CD14-positive monocyte (primary cell): ENCODE results near the gene GUCY1A1. TPM values are rescaled to one million over a fixed set of nuclear protein-coding genes. Genes with fewer than 3 reads are reported as not detected.

Source experiments
- DNase-seq, 3 donors: peaks; one replicate each; pipeline ENCODE4 v3.0.0-alpha.2; 2011 to 2022
- H2AFZ ChIP-seq: 2 replicates; pipeline ENCODE4 v1.6.0; 2012; ENCODE audit warnings: mild to moderate bottlenecking, low read depth, low read length, inconsistent platforms; ENCODE audit not compliant: insufficient read depth, poor library complexity, severe bottlenecking
- H3K27ac ChIP-seq, 2 donors: 1 replicate in 1 of 2; 2 replicates in 1 of 2; pipeline ENCODE4 v1.5.1; 2012 to 2013; ENCODE audit warnings: low read length in 2 of 2, control low read depth in 1 of 2, inconsistent platforms in 1 of 2, low read depth in 1 of 2, mild to moderate bottlenecking in 1 of 2
- H3K27me3 ChIP-seq, 2 donors: one replicate each; pipeline versions ENCODE4 v1.6.0 to v1.6.1; 2011 to 2013; ENCODE audit warnings: low read length in 2 of 2; ENCODE audit not compliant: control insufficient read depth in 2 of 2, insufficient read depth in 2 of 2
- H3K36me3 ChIP-seq, 2 donors: replicated peaks in 1 of 2; 1 replicate in 1 of 2; 2 replicates in 1 of 2; pipeline versions ENCODE4 v1.5.1 to v1.6.1; 2012 to 2013; ENCODE audit warnings: low read length in 2 of 2, control low read depth in 1 of 2, inconsistent platforms in 1 of 2, mild to moderate bottlenecking in 1 of 2; ENCODE audit not compliant: insufficient read depth in 2 of 2, control insufficient read depth in 1 of 2
- H3K4me1 ChIP-seq, 2 donors: 1 replicate in 1 of 2; 2 replicates in 1 of 2; pipeline versions ENCODE4 v1.5.1 to v1.6.1; 2012 to 2013; ENCODE audit warnings: low read length in 2 of 2, control low read depth in 1 of 2, inconsistent platforms in 1 of 2, mild to moderate bottlenecking in 1 of 2, moderate library complexity in 1 of 2; ENCODE audit not compliant: insufficient read depth in 2 of 2, control insufficient read depth in 1 of 2
- H3K4me2 ChIP-seq: replicated peaks from 2 replicates; pipeline ENCODE3; 2012; ENCODE audit warnings: low read length, moderate library complexity, mild to moderate bottlenecking; ENCODE audit not compliant: poor library complexity, severe bottlenecking; ENCODE audit errors: extremely low read depth
- H3K4me3 ChIP-seq, 3 experiments: fragments of 200-600 bp in 1 of 3; sonication (generic) in 1 of 3; replicated peaks in 1 of 3; 1 replicate in 2 of 3; 2 replicates in 1 of 3; pipeline ENCODE4 v1.5.1; 2011 to 2013; ENCODE audit warnings: low read length in 3 of 3, mild to moderate bottlenecking in 3 of 3, control low read depth in 2 of 3, low read depth in 2 of 3, inconsistent platforms in 1 of 3, moderate library complexity in 1 of 3
- H3K79me2 ChIP-seq: 2 replicates; pipeline ENCODE4 v1.6.0; 2012; ENCODE audit warnings: mild to moderate bottlenecking, control low read depth, inconsistent platforms, low read length, moderate library complexity; ENCODE audit not compliant: insufficient read depth
- H3K9ac ChIP-seq: 2 replicates; pipeline ENCODE4 v1.6.0; 2017; ENCODE audit warnings: low read length, mild to moderate bottlenecking; ENCODE audit not compliant: insufficient read depth, poor library complexity, severe bottlenecking
- H3K9me3 ChIP-seq, 2 donors: replicated peaks in 1 of 2; 1 replicate in 1 of 2; 2 replicates in 1 of 2; pipeline versions ENCODE4 v1.5.1 to v1.6.1; 2012 to 2013; ENCODE audit warnings: low read length in 2 of 2, control low read depth in 1 of 2; ENCODE audit not compliant: control insufficient read depth in 1 of 2, insufficient read depth in 1 of 2
- H4K20me1 ChIP-seq: 2 replicates; pipeline ENCODE4 v1.6.0; 2012; ENCODE audit warnings: mild to moderate bottlenecking, low read length, control low read depth, moderate library complexity; ENCODE audit not compliant: insufficient read depth
- H3K27ac Mint-ChIP-seq, 7 donors: one replicate each; pipeline ENCODE4 v1.8.0; 2020; ENCODE audit warnings: mild to moderate bottlenecking in 7 of 7, mixed read lengths in 7 of 7, moderate library complexity in 6 of 7, inconsistent platforms in 2 of 7
- H3K27me3 Mint-ChIP-seq, 3 donors: one replicate each; pipeline ENCODE4 v1.8.0; 2021 to 2022; ENCODE audit warnings: low read depth in 3 of 3, mild to moderate bottlenecking in 3 of 3, mixed read lengths in 3 of 3, moderate library complexity in 3 of 3, inconsistent platforms in 1 of 3
- H3K36me3 Mint-ChIP-seq, 2 donors: one replicate each; pipeline ENCODE4 v1.8.0; 2020; ENCODE audit warnings: mixed read lengths in 2 of 2, inconsistent platforms in 1 of 2, mild to moderate bottlenecking in 1 of 2
- H3K4me1 Mint-ChIP-seq: one replicate; pipeline ENCODE4 v1.8.0; 2020; ENCODE audit warnings: mild to moderate bottlenecking, mixed read lengths
- H3K4me3 Mint-ChIP-seq, 2 donors: one replicate each; pipeline ENCODE4 v1.8.0; 2020; ENCODE audit warnings: mild to moderate bottlenecking in 2 of 2, mixed read lengths in 2 of 2, moderate library complexity in 1 of 2
- H3K9me3 Mint-ChIP-seq, 7 donors: one replicate each; pipeline ENCODE4 v1.8.0; 2020 to 2022; ENCODE audit warnings: mixed read lengths in 7 of 7, mild to moderate bottlenecking in 6 of 7, moderate library complexity in 6 of 7, inconsistent platforms in 2 of 7
- WGBS: methylation state at CpG from one replicate; pipeline ENCODE4 v1.1.5; 2013; ENCODE audit warnings: missing lambda C conversion rate; ENCODE audit not compliant: insufficient coverage; 5-methylcytosine and 5-hydroxymethylcytosine counted together
- intact Hi-C, 2 donors: fragments of 100-400 bp; cut with micrococcal nuclease; formaldehyde crosslinking; loops; one replicate each; pipeline versions ENCODE4 v1.15.0 to v1.15.1; 2023
- polyA plus RNA-seq, 3 donors: library from polyadenylated mRNA; depleted of rRNA in 1 of 3; unstranded in 2 of 3; stranded (reverse) in 1 of 3; fragments of 300-500 nt in 2 of 3; fragments of >200 nt in 1 of 3; fragmentation: Illumina TruSeq in 2 of 3; gene quantifications; 1 replicate in 2 of 3; 2 replicates in 1 of 3; pipeline ENCODE4 v1.2.3, GENCODE V29; 2012 to 2021
- TF ChIP-seq, protein P1 (sequence below): fragments of 200-600 bp; IDR thresholded peaks from one replicate; pipeline ENCODE4 v1.8.0; 2022; ENCODE audit warnings: antibody characterized with exemption, mild to moderate bottlenecking

GUCY1A1 gene
- polyA plus RNA-seq, 3 donors = 0.88 to 1.2 (median 0.95) TPM

DNA sequence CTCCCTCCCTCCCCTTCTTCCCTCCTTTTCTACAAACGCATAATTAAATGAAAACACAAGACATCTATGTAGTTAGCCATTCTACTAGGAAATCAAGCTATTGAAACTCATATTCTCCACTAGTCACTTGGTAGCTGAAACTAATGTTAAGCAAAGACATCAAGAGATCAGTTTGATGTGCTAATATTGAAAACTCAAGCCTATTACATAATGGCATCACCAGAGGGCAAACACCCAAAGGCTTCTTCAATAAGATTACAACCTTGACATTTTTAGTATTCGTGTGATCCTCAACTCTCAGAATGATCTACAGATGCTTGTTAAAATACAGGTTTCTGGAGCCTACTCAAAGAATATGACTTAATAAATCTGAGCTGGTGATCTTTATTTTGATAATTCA lies 6.2 kb upstream of the GUCY1A1 start:
- no peaks in the 10 kb centered on the region for H3K36me3 Mint-ChIP-seq
- Histone ChIP-seq H2AFZ (no peak overlapping the region), H3K9me3 (no peaks in the 10 kb centered on the region), H4K20me1 (no peaks in the 10 kb centered on the region), H3K4me1 (no peaks in the 10 kb centered on the region), H3K27me3 (no peaks in the 10 kb centered on the region), H3K4me3 (no peak overlapping the region), H3K79me2 (no peaks in the 10 kb centered on the region), H3K4me2 (no peak overlapping the region), H3K36me3 (no peaks in the 10 kb centered on the region), H3K9ac (no peak overlapping the region), H3K27ac (no peak overlapping the region)
- peaks cover 0 to 2% (median 0%) of the 10 kb centered on the region in 3 donors for H3K27me3 Mint-ChIP-seq
- peaks cover 11% of the 10 kb centered on the region for H3K4me1 Mint-ChIP-seq
- no peak overlapping the region for H3K27ac Mint-ChIP-seq
- no peak overlapping the region for H3K4me3 Mint-ChIP-seq
- no CpG with 5 or more reads among the region's 2 CpGs for WGBS
- H3K9me3 Mint-ChIP-seq = peaks cover 0 to 2% (median 0%) of the 10 kb centered on the region in 7 donors
- intact Hi-C loops = no loop called here
- no peak for DNase-seq
- TF ChIP-seq, protein P1, sequence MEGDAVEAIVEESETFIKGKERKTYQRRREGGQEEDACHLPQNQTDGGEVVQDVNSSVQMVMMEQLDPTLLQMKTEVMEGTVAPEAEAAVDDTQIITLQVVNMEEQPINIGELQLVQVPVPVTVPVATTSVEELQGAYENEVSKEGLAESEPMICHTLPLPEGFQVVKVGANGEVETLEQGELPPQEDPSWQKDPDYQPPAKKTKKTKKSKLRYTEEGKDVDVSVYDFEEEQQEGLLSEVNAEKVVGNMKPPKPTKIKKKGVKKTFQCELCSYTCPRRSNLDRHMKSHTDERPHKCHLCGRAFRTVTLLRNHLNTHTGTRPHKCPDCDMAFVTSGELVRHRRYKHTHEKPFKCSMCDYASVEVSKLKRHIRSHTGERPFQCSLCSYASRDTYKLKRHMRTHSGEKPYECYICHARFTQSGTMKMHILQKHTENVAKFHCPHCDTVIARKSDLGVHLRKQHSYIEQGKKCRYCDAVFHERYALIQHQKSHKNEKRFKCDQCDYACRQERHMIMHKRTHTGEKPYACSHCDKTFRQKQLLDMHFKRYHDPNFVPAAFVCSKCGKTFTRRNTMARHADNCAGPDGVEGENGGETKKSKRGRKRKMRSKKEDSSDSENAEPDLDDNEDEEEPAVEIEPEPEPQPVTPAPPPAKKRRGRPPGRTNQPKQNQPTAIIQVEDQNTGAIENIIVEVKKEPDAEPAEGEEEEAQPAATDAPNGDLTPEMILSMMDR = no peak

- Mint-ChIP-seq H3K27ac (no peak overlapping the region), H3K36me3 (no peaks in the 10 kb centered on the region), H3K9me3 (peaks cover 0 to 2% (median 0%) of the 10 kb centered on the region in 7 donors), H3K4me3 (no peak overlapping the region), H3K27me3 (peaks cover 6 to 27% (median 15%) of the 10 kb centered on the region in 3 donors), H3K4me1 (peaks cover 23% of the 10 kb centered on the region)
- H3K36me3 ChIP-seq = no peaks in the 10 kb centered on the region
- peaks cover 0 to 22% of the 10 kb centered on the region in 2 donors for H3K27me3 ChIP-seq
- H3K79me2 ChIP-seq = no peaks in the 10 kb centered on the region
- H3K27ac ChIP-seq = no peak overlapping the region
- no peak for DNase-seq
- WGBS = 33% methylated on average over 1 of the region's 2 CpGs
- H4K20me1 ChIP-seq = no peaks in the 10 kb centered on the region
- intact Hi-C loops = no loop called here
- H2AFZ ChIP-seq = no peak overlapping the region
- H3K9me3 ChIP-seq = no peaks in the 10 kb centered on the region
- TF ChIP-seq, protein P1 = no peak
- H3K4me2 ChIP-seq = no peak overlapping the region
- H3K9ac ChIP-seq = no peak overlapping the region
- H3K4me1 ChIP-seq = peaks cover 12 to 16% of the 10 kb centered on the region in 2 donors
- H3K4me3 ChIP-seq = no peak overlapping the region
These were observed 1.6 kb upstream of the GUCY1A1 start for GRCh38 chr4:155665054-155665453.
